ENCODE data around the gene ZBTB44. TPM values are rescaled to one million over a fixed set of nuclear protein-coding genes. Genes with fewer than 3 reads are reported as not detected.

ZBTB44 gene
- polyA plus RNA-seq, 1 of the 3 experiments (the other 2 are of a cell fraction) = 5.0 TPM

DNA sequence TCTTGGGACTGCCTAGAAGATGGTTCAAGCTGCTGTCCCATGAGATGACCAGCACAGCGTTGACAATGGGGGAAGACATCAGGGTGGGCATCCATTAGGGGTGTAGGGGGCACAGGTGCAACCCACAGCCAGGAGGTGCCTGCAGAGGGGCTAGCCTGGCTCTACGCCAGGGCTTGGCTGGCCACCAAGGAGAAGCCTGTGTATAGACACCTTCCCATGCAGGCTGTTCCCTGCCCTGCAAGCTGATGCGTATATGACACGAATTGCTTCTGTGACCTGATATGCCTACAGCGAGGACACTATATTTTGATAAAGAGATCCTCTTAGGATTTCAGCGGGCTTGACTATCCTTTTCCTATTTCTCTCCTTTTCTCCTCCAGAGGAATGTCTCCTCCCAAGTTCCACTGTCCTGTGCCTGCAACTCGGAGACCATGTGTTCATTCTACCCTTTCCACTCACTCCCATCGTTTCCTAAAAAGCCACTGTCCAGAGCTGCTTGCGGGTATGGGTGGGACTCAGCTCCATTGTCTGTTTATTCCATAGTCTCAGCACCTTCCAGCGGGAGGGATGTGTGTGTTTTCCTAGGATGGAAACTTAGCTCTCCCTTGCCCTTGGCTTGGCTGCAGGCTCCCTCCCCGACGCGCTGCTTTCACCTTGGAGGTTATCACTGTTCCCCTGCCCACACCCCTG, 99.0 kb downstream of the ZBTB44 start (continued):
- TF ChIP-seq ELF1 (IDR thresholded peaks at IDR 0.05) = no peak
- no peak for TF ChIP-seq FOXJ3 (CRISPR knock-in tag; IDR thresholded peaks at IDR 0.05)

DNA sequence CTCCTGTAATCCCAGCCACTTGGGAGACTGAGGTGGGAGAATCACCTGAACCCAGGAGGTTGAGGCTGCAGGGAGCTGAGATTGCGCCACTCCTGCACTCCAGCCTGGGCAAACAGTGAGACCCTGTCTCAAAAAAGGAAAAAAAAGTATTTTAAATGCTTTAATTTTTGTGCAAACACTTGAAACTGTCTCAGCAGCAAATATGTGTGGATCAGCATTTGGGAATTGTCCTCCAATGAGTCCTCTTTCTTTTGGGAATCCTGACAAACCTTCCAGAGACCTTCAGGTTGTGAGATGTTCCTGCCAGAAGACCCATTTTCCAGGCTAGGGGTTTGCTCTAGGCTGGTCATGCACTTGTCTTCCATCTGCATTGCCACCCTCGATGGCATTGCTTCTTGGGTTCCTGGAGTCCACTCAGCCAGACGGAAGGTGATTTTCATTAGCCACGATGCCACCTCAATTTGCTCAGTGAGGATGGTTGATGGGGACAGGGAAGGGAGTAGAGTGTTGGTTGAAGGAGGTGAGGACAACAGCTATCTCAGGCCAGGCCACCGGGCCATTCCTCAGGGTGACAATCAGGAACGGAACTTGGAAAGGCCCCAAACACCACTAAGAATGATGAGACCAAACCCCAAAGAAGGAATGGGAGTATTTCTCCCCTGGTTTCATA, 99.7 kb downstream of the ZBTB44 start:
- Histone ChIP-seq H3K27ac (ENCODE audit: low read depth in 2 of 2, low read length in 1 of 2) (no peak overlapping the region), H3K9me3 (no peaks in the 10 kb centered on the region), H3K36me3 (replicated peaks in 1 of 2; ENCODE audit: control insufficient read depth in 1 of 2, insufficient read depth in 2 of 2, low read length in 1 of 2) (no peaks in the 10 kb centered on the region), H3K9me2 (no peaks in the 10 kb centered on the region), H3K4me1 (ENCODE audit: control insufficient read depth in 1 of 2, insufficient read depth in 2 of 2, low read depth in 1 of 2, low read length in 1 of 2) (peaks cover 0 to 3% of the 10 kb centered on the region in 2 experiments; a peak in 1 of 4 replicates), H3K4me3 (ENCODE audit: low read depth in 2 of 2, low read length in 1 of 2) (no peak overlapping the region), H4K20me1 (ENCODE audit: insufficient read depth) (no peaks in the 10 kb centered on the region), H3K79me2 (ENCODE audit: insufficient read depth) (no peaks in the 10 kb centered on the region), H3K4me2 (no peak overlapping the region), H3K27me3 (ENCODE audit: insufficient read depth) (peaks cover 19% of the 10 kb centered on the region), H2AFZ (ENCODE audit: low read depth) (no peak overlapping the region), H3F3A (replicated peaks; ENCODE audit: insufficient read depth) (no peaks in the 10 kb centered on the region), H3K9ac (no peak overlapping the region)
- no peak for DNase-seq
- 68% methylated on average over 6 of the region's 6 CpGs for WGBS (ENCODE audit: low lambda C conversion rate)
- TF ChIP-seq RFX5 (IDR thresholded peaks at IDR 0.05; ENCODE audit: low read length) (no peak), FOXJ3 (CRISPR knock-in tag; IDR thresholded peaks at IDR 0.05) (no peak), YY1 (IDR thresholded peaks at IDR 0.05; ENCODE audit: low read depth) (no peak), RXRA (IDR thresholded peaks at IDR 0.05; ENCODE audit: borderline replicate concordance, low read depth) (no peak), FOXM1 (IDR thresholded peaks at IDR 0.05; ENCODE audit: low read depth) (no peak), TAF1 (IDR thresholded peaks at IDR 0.05; ENCODE audit: borderline replicate concordance, low read depth, low read length) (no peak), USF2 (IDR thresholded peaks at IDR 0.05; ENCODE audit: borderline replicate concordance, low read depth, low read length) (no peak), POLR2AphosphoS5 (IDR thresholded peaks at IDR 0.05; ENCODE audit: low read depth, low read length) (no peak), TEAD4 (IDR thresholded peaks at IDR 0.05; ENCODE audit: borderline replicate concordance, insufficient read depth) (no peak), SMC3 (IDR thresholded peaks at IDR 0.05; ENCODE audit: low read depth, low read length) (no peak), GATA2 (CRISPR knock-in tag; IDR thresholded peaks at IDR 0.05) (no peak)
- TF ChIP-seq, protein P1, sequence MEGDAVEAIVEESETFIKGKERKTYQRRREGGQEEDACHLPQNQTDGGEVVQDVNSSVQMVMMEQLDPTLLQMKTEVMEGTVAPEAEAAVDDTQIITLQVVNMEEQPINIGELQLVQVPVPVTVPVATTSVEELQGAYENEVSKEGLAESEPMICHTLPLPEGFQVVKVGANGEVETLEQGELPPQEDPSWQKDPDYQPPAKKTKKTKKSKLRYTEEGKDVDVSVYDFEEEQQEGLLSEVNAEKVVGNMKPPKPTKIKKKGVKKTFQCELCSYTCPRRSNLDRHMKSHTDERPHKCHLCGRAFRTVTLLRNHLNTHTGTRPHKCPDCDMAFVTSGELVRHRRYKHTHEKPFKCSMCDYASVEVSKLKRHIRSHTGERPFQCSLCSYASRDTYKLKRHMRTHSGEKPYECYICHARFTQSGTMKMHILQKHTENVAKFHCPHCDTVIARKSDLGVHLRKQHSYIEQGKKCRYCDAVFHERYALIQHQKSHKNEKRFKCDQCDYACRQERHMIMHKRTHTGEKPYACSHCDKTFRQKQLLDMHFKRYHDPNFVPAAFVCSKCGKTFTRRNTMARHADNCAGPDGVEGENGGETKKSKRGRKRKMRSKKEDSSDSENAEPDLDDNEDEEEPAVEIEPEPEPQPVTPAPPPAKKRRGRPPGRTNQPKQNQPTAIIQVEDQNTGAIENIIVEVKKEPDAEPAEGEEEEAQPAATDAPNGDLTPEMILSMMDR (IDR thresholded peaks at IDR 0.05) = no peak
- CTCF ChIA-PET = interaction anchor here (2.5 kb wide), 1 partner anchor 216 kb away, joined by 8 read pairs; no protein-coding TSS in a partner anchor
- POLR2A ChIA-PET = no interaction called here

Data from SK-N-SH (cell line).